Measurements from ENCODE around the gene RS1.

- TF ChIP-seq ESRRA (IDR thresholded peaks at IDR 0.05; ENCODE audit: borderline replicate concordance, low read length) (no peak), NR3C1 (IDR thresholded peaks at IDR 0.05) (no peak), POLR2A (IDR thresholded peaks at IDR 0.05; ENCODE audit: low read length) (no peak), HMGXB4 (CRISPR knock-in tag; IDR thresholded peaks at IDR 0.05; ENCODE audit: borderline replicate concordance) (no peak), CTCF (IDR thresholded peaks at IDR 0.05) (no peak), CHD2 (IDR thresholded peaks at IDR 0.05; ENCODE audit: low read length, partially characterized antibody) (no peak), JUN (IDR thresholded peaks at IDR 0.05) (no peak), EP300 (IDR thresholded peaks at IDR 0.05) (no peak), NFE2L2 (conservative IDR thresholded peaks at IDR 0.05; ENCODE audit: low read length) (no peak), KDM1A (IDR thresholded peaks at IDR 0.05; ENCODE audit: low read depth) (no peak), EHMT2 (IDR thresholded peaks at IDR 0.05; ENCODE audit: low read depth) (no peak)
- TF ChIP-seq, protein P1, sequence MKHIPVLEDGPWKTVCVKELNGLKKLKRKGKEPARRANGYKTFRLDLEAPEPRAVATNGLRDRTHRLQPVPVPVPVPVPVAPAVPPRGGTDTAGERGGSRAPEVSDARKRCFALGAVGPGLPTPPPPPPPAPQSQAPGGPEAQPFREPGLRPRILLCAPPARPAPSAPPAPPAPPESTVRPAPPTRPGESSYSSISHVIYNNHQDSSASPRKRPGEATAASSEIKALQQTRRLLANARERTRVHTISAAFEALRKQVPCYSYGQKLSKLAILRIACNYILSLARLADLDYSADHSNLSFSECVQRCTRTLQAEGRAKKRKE (CRISPR knock-in tag; IDR thresholded peaks at IDR 0.05; ENCODE audit: low read depth): no peak
- TF ChIP-seq, protein P2, sequence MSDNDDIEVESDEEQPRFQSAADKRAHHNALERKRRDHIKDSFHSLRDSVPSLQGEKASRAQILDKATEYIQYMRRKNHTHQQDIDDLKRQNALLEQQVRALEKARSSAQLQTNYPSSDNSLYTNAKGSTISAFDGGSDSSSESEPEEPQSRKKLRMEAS (IDR thresholded peaks at IDR 0.05): no peak
Observed at GRCh38 chrX:18598413-18598812, 73.5 kb downstream of the RS1 start.
